Activated CD8-positive, alpha-beta memory T cell treated with anti-CD3 and anti-CD28 coated beads for 1 hour (primary cell): Measurements from ENCODE around the gene EEA1.
"Not testable (repeated sequence)": the region's sequence is repeated elsewhere in the genome, so short reads cannot be mapped to it uniquely, and the experiment has no call there.

Source experiments
- DNase-seq, 2 donors: peaks; one replicate each; pipeline ENCODE4 v3.0.0-alpha.2; 2020; ENCODE audit warnings: low read depth in 1 of 2; ENCODE audit errors: extremely low read depth in 1 of 2

The EEA1 gene

DNA sequence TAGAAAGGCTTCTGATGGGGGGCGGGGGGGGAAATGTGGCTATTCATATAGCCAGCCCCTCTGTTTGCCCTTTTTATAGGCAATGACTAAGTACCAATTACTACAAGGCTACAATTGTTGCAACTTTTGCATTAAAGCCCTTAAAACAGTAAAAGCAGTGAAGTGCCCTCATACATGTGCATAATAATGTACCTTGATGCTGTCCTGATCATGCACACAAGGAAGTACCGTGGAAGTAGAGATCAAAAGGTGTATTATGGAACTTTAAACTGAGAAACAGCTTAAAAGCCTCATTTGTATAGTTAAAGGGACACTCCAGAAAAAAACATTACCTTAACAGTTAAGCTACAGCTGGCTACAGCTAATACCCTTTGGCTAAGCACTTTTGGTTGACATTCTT is 114.5 kb downstream of the EEA1 start:
- no peak for DNase-seq

DNA sequence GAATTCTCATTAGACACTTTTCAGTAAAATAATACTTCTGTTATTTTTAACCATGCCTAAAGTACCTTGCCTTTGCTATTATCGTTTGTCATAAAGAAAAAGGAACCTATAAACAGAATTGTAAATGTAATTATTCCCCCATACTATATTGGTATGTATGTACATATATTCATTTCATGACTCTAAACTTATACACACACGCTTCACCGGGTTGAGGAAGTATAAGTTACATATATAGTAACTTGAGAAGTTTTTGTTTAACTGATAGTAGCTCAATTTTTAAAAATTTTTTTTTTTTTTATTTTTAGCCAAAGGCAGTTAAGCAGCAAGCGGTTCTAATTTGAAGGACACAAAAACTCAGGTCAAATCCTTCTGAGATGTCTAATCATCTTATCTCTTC is 118.7 kb downstream of the EEA1 start:
- no peak for DNase-seq

DNA sequence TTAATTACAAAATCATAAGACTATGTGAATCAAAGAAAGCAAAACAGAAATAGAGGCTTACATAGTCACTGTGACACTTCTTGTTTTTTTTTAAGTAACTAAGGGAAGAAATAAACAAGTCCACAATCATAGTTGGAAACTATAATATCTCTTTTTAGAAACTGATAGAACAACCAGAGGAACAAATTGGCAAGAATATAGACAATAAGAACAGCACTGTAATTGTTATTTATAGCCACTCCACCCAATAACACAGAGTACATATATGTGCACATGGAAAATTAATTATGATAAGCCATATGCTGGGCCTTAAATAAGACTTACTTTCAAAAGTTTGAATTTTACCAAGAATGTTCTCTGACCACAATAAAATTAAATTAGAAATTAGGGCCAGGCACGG is 125.2 kb downstream of the EEA1 start:
- no peak for DNase-seq

- no peak for DNase-seq
Measured at GRCh38 chr12:92802906-92803305, 126.2 kb downstream of the EEA1 start.

GRCh38 chr12:92796650-92797049 is 132.4 kb downstream of the EEA1 start:
- DNase-seq = no peak

DNA sequence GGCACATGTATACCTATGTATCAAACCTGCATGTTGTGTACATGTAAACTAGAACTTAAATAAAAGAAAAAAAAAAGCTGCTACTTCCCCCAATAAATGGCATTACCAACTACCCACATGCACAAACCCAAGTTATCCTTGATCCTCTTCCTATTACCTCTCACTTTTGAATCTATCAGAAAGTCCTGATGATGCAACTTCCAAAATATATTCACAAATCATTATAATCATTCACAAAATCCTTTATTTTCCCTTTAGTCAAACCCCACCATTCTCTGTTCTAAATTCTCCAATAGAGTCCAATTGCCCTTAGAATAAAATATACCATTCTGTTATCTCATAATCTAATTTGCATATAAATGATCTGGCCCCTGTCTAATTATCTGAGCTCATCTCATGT is 134.3 kb downstream of the EEA1 start:
- DNase-seq = no peak

- DNase-seq = not testable (repeated sequence)
Measured at GRCh38 chr12:92794356-92794755, 134.7 kb downstream of the EEA1 start.

- no peak for DNase-seq
Measured at GRCh38 chr12:92786045-92786444, 143.1 kb downstream of the EEA1 start.

- no peak for DNase-seq
Measured at GRCh38 chr12:92785563-92785950, 143.5 kb downstream of the EEA1 start.

- DNase-seq = no peak
Measured at GRCh38 chr12:92784797-92785562, 144.1 kb downstream of the EEA1 start.

DNA sequence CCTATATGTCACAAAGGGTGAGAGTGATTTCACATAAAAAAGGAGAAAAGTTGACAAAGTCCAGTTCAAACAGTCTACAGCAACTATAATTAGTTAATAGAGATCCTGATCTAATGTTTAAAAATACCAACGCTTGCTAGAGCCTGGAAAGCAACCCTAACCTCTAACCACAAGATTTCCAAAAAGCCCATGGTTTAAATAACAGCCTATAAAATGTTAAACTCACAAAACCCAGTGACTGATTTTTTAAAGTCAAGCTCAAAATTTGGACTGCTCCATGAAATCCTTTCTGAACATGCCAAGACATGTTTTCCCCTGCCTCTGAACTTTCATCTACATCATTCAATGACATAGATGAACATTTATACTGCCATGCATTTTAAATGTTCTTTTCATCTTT is 144.7 kb downstream of the EEA1 start:
- DNase-seq = no peak

- no peak for DNase-seq
Measured at GRCh38 chr12:92779902-92780301, 149.2 kb downstream of the EEA1 start.

GRCh38 chr12:92778525-92778924 is 150.6 kb downstream of the EEA1 start:
- no peak for DNase-seq

- no peak for DNase-seq
Measured at GRCh38 chr12:92775416-92775815, 153.7 kb downstream of the EEA1 start.

- DNase-seq = no peak
Measured at GRCh38 chr12:92771001-92771400, 158.1 kb downstream of the EEA1 start.

- no peak for DNase-seq
Measured at GRCh38 chr12:92769124-92769901, 159.8 kb downstream of the EEA1 start.

GRCh38 chr12:92765871-92766270 is 163.2 kb downstream of the EEA1 start:
- DNase-seq = no peak

DNA sequence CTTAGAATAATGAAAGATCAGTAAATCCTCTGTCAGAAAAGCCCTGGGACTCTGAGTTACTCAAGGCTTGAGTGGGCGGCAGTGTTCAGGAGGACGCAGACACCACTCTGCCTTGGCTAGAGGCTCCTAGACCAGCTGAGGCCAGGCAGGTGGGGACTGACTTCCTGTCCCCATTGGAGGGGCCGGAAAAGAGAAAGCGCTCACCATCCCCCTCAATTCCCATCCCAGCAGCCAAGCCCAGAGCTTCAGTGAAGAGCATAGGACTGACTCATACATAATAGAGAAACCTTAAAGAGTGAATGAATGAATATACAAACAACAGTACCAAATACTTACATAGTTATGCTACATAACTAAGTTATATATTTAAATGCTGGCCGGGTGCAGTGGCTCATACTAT is 164.3 kb downstream of the EEA1 start:
- no peak for DNase-seq

- no peak for DNase-seq
Measured at GRCh38 chr12:92762773-92763172, 166.3 kb downstream of the EEA1 start.

DNA sequence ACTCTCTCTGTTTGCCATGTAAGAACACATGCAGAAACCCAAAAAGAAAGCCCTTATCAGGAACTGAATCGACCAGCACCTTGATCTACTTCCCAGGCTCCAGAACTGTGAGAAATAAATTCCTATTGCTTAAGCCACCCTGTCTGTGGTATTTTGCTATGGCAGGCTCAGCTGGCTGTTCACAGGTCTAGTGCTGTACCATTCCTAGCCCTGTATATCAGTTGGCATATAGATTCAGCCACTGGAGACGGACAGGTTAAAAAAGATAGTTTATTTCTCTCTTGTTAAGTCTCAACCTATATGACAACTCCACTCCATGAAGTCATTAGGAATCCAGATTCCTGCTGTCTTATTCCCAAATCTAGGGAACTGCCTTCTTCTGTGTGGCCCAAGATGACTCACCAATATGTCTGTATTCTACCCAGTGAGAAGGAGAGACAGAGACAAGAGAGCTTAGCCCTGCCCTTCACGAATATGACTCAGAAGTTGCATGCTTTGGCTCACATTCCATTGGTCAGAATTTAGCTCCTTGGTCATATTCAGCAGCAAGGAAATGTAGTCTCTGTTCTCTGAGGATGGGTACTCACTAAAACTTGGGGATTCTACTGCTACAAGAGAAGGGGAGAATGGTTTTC is 169.3 kb downstream of the EEA1 start:
- no peak for DNase-seq

- no peak for DNase-seq
Measured at GRCh38 chr12:92757597-92758121, 171.4 kb downstream of the EEA1 start.
